Amygdala (tissue), 56 donors: ENCODE measurements around the gene FHL2.
"Not testable (repeated sequence)": the region's sequence is repeated elsewhere in the genome, so short reads cannot be mapped to it uniquely, and the experiment has no call there.

Source experiments
- DNase-seq, 56 donors: peaks; one replicate each; lab custom pipeline; 2025; lab: John Stamatoyannopoulos, UW

The FHL2 gene

GRCh38 chr2:105361102-105361889 lies 37.6 kb downstream of the FHL2 start:
- DNase-seq, result no peak

- DNase-seq, result no peak
Observed at GRCh38 chr2:105358593-105358992, 40.3 kb downstream of the FHL2 start.

- no peak for DNase-seq
Observed at GRCh38 chr2:105357122-105357521, 41.7 kb downstream of the FHL2 start.

GRCh38 chr2:105344704-105345345 lies 54.0 kb downstream of the FHL2 start:
- no peak for DNase-seq

GRCh38 chr2:105339414-105339813 lies 59.4 kb downstream of the FHL2 start:
- no peak for DNase-seq

GRCh38 chr2:105338020-105338385 lies 60.8 kb downstream of the FHL2 start:
- no peak for DNase-seq

GRCh38 chr2:105337122-105338019 lies 61.5 kb downstream of the FHL2 start, which contains the start of gene C2orf49:
Gene C2orf49, plus strand, starts transcription at chr2:105337540. Its CDS starts 48 bp downstream, at chr2:105337588.
- peak; percentile 37 to 98 (median 83) for DNase-seq

GRCh38 chr2:105336786-105337121 lies 62.1 kb downstream of the FHL2 start:
- DNase-seq, result no peak

GRCh38 chr2:105335469-105335868 lies 63.4 kb downstream of the FHL2 start:
- no peak for DNase-seq

GRCh38 chr2:105334211-105334610 lies 64.6 kb downstream of the FHL2 start:
- DNase-seq, result no peak

GRCh38 chr2:105330681-105331375 lies 68.0 kb downstream of the FHL2 start:
- DNase-seq, result no peak

- peak in 24 of 56 donors; percentile 21 to 70 (median 46) for DNase-seq
Observed at GRCh38 chr2:105329561-105330495, 69.0 kb downstream of the FHL2 start, which contains the start of gene TGFBRAP1. Gene TGFBRAP1, minus strand, starts transcription at chr2:105329735. Its CDS starts 21,434 bp downstream, at chr2:105308301.

- DNase-seq, result peak in 8 of 56 donors; percentile 24 to 55 (median 38)
Observed at GRCh38 chr2:105329197-105329554, 69.7 kb downstream of the FHL2 start.

- DNase-seq, result peak in 20 of 56 donors; percentile 5 to 56 (median 26)
Observed at GRCh38 chr2:105328281-105329196, 70.3 kb downstream of the FHL2 start.

GRCh38 chr2:105327690-105328089 lies 71.2 kb downstream of the FHL2 start:
- DNase-seq, result no peak

- DNase-seq, result not testable (repeated sequence)
Observed at GRCh38 chr2:105327271-105327670, 71.6 kb downstream of the FHL2 start.

GRCh38 chr2:105325389-105325963 lies 73.4 kb downstream of the FHL2 start:
- no peak for DNase-seq

- DNase-seq, result no peak
Observed at GRCh38 chr2:105324732-105325131, 74.1 kb downstream of the FHL2 start.
